ENCODE data around the gene RAB6B. TPM values are rescaled to one million over a fixed set of nuclear protein-coding genes. Genes with fewer than 3 reads are reported as not detected.

Gene RAB6B
- total and polyA plus RNA-seq, 2 of the 4 experiments (the other 2 are of a cell fraction) = 0.18 to 1.2 TPM

GRCh38 chr3:133890037-133890436, 5.6 kb downstream of the RAB6B start:
- in situ Hi-C loops (cut with MboI; ENCODE audit: low sequenced_read_pairs) = no loop called here
- Histone ChIP-seq H3K9ac (ENCODE audit: low read depth, low read length) (no peak overlapping the region), H4K5ac (ENCODE audit: low read depth, low read length) (no peak overlapping the region), H3K4ac (ENCODE audit: low read depth, low read length) (no peak overlapping the region), H4K8ac (ENCODE audit: low read depth in 2 of 2, low read length in 2 of 2) (no peak overlapping the region), H3K36me3 (ENCODE audit: control insufficient read depth, insufficient read depth, low read length) (no peaks in the 10 kb centered on the region), H3K79me1 (ENCODE audit: low read depth in 1 of 2, low read length in 2 of 2) (no peaks in the 10 kb centered on the region), H3K56ac (ENCODE audit: extremely low read depth, insufficient read depth, low read length) (no peak overlapping the region), H2BK20ac (ENCODE audit: low read depth, low read length) (no peak overlapping the region), H3K4me3 (ENCODE audit: insufficient read depth, low read depth, low read length) (no peak overlapping the region), H4K91ac (ENCODE audit: insufficient read depth, low read depth, low read length) (no peak overlapping the region), H2AK9ac (replicated peaks; ENCODE audit: low read depth, low read length, poor library complexity) (no peak overlapping the region), H3K4me1 (ENCODE audit: control insufficient read depth, insufficient read depth, low read length) (no peaks in the 10 kb centered on the region), H2BK120ac (ENCODE audit: low read depth, low read length) (no peak overlapping the region), H2AFZ (replicated peaks; ENCODE audit: low read length, poor library complexity) (no peak overlapping the region), H3K23ac (ENCODE audit: low read depth, low read length) (no peak overlapping the region), H3K14ac (replicated peaks; ENCODE audit: low read depth, low read length) (no peak overlapping the region), H3K4me2 (ENCODE audit: low read depth, low read length) (no peak overlapping the region), H3K27me3 (ENCODE audit: control insufficient read depth, insufficient read depth, low read length) (peaks cover 43% of the 10 kb centered on the region), H3K27ac (ENCODE audit: insufficient read depth, low read length) (no peak overlapping the region), H4K20me1 (ENCODE audit: insufficient read depth, low read length) (no peaks in the 10 kb centered on the region), H2BK5ac (ENCODE audit: low read depth, low read length, poor library complexity, severe bottlenecking) (no peak overlapping the region), H2BK15ac (ENCODE audit: low read depth, low read length) (no peak overlapping the region), H3K9me3 (ENCODE audit: control insufficient read depth, insufficient read depth, low read length) (no peaks in the 10 kb centered on the region), H3K9me1 (ENCODE audit: insufficient read depth, low read length) (no peaks in the 10 kb centered on the region), H2AK5ac (ENCODE audit: low read depth, low read length) (no peak overlapping the region), H3K18ac (ENCODE audit: low read depth, low read length) (no peak overlapping the region)
- CTCF ChIA-PET = no interaction called here
- intact Hi-C loops (cut with micrococcal nuclease) = no loop called here
- DNase-seq (no peak), ATAC-seq (ENCODE audit: low read depth) (no peak)
- no CpG with 5 or more reads among the region's 2 CpGs for WGBS, 2 experiments (ENCODE audit: extremely low coverage in 2 of 2, insufficient read length in 1 of 2)
- dilution Hi-C loops (cut with HindIII; ENCODE audit: low sequenced_read_pairs, unreplicated experiment) = no loop called here
- no TSS peak for BruUV-seq (replicated peaks)
- POLR2A ChIA-PET (ENCODE audit: unreplicated experiment) = no interaction called here
- TF ChIP-seq CTCF (conservative IDR thresholded peaks at IDR 0.05; ENCODE audit: low read depth, low read length) (no peak), RAD21 (IDR thresholded peaks at IDR 0.05; ENCODE audit: low read length) (no peak), CEBPB (IDR thresholded peaks at IDR 0.05; ENCODE audit: low read depth, low read length) (no peak), MXI1 (IDR thresholded peaks at IDR 0.05; ENCODE audit: borderline replicate concordance, low read depth, low read length) (no peak), RFX5 (IDR thresholded peaks at IDR 0.05; ENCODE audit: low read depth, low read length) (no peak), SMC3 (IDR thresholded peaks at IDR 0.05; ENCODE audit: low read depth, low read length) (no peak), MAFK (IDR thresholded peaks at IDR 0.05; ENCODE audit: low read depth, low read length) (no peak), NFE2L2 (IDR thresholded peaks at IDR 0.05; ENCODE audit: low read depth, low read length) (no peak), RCOR1 (IDR thresholded peaks at IDR 0.05; ENCODE audit: insufficient replicate concordance, low read length) (no peak), CHD1 (IDR thresholded peaks at IDR 0.05; ENCODE audit: low read depth, low read length) (no peak)
- TF ChIP-seq, protein P1, sequence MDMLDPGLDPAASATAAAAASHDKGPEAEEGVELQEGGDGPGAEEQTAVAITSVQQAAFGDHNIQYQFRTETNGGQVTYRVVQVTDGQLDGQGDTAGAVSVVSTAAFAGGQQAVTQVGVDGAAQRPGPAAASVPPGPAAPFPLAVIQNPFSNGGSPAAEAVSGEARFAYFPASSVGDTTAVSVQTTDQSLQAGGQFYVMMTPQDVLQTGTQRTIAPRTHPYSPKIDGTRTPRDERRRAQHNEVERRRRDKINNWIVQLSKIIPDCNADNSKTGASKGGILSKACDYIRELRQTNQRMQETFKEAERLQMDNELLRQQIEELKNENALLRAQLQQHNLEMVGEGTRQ (IDR thresholded peaks at IDR 0.05; ENCODE audit: low read depth, low read length) = no peak
